ENCODE data around the gene IL26. TPM values are rescaled to one million over a fixed set of nuclear protein-coding genes. Genes with fewer than 3 reads are reported as not detected.

Gene IL26
- total and polyA plus RNA-seq, 4 donors: not detected

DNA sequence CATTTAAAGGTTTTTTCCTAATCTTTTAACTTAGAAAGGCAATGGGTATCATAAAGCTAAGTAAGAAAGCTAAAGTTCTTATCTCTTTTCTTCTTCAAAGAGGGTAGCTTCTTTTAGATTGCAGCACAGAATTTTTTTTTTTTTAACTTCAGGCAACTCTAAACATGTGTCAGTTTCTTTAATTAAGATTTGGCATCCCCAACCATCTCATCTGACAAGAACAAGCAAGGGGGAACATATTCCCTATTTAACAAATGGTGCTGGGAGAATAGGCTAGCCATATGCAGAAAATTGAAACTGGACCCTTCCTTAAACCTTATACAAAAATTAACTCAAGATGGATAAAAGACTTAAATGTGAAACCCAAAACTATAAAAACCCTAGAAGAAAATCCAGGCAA lies 51.8 kb downstream of the IL26 start:
- Histone ChIP-seq H3K27me3 (ENCODE audit: control insufficient read depth in 3 of 3, insufficient read depth in 3 of 3, low read length in 2 of 3) (no peaks in the 10 kb centered on the region), H3K4me3 (no peak overlapping the region), H3K36me3 (ENCODE audit: control insufficient read depth in 4 of 4, insufficient read depth in 4 of 4, low read length in 4 of 4) (no peaks in the 10 kb centered on the region), H3K27ac (ENCODE audit: low read depth in 1 of 2, low read length in 1 of 2) (no peak overlapping the region), H3K9me3 (ENCODE audit: control insufficient read depth in 4 of 4, insufficient read depth in 3 of 4, low read length in 3 of 4) (no peaks in the 10 kb centered on the region), H3K9ac (ENCODE audit: insufficient read depth in 1 of 2, low read length in 2 of 2) (no peak overlapping the region), H3K4me1 (ENCODE audit: control insufficient read depth in 5 of 5, insufficient read depth in 5 of 5, low read length in 5 of 5) (no peaks in the 10 kb centered on the region)
- DNase-seq (no peak), ATAC-seq (ENCODE audit: insufficient read depth, low FRiP score) (no peak)
- TF ChIP-seq, protein P1, sequence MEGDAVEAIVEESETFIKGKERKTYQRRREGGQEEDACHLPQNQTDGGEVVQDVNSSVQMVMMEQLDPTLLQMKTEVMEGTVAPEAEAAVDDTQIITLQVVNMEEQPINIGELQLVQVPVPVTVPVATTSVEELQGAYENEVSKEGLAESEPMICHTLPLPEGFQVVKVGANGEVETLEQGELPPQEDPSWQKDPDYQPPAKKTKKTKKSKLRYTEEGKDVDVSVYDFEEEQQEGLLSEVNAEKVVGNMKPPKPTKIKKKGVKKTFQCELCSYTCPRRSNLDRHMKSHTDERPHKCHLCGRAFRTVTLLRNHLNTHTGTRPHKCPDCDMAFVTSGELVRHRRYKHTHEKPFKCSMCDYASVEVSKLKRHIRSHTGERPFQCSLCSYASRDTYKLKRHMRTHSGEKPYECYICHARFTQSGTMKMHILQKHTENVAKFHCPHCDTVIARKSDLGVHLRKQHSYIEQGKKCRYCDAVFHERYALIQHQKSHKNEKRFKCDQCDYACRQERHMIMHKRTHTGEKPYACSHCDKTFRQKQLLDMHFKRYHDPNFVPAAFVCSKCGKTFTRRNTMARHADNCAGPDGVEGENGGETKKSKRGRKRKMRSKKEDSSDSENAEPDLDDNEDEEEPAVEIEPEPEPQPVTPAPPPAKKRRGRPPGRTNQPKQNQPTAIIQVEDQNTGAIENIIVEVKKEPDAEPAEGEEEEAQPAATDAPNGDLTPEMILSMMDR (IDR thresholded peaks at IDR 0.05; ENCODE audit: control extremely low read depth, extremely low read depth): no peak

DNA sequence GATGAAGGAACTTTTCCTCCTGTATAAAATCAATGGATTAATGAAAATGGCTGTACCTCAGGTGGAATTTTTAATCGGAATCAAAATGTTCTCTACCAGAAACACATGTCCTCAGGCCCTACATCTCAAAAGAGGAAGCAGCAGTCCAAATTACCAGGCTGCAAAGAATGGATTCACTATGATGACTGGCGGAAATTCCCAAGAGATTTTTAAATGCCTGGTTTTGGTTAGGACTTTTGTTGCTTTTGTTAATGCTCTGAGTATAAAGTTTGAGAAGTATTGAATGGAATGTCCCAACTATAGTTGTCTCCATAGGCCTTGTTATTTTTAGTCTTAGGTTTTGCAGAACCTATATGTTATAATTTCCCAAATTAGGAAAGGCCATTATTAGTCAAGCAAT lies 54.9 kb downstream of the IL26 start:
- H3K27ac ChIP-seq (ENCODE audit: low read depth in 1 of 2, low read length in 1 of 2): no peak overlapping the region
- H3K36me3 ChIP-seq (ENCODE audit: control insufficient read depth in 4 of 4, insufficient read depth in 4 of 4, low read length in 4 of 4): no peaks in the 10 kb centered on the region
- H3K27me3 ChIP-seq (ENCODE audit: control insufficient read depth in 3 of 3, insufficient read depth in 3 of 3, low read length in 2 of 3): no peaks in the 10 kb centered on the region
- ATAC-seq (ENCODE audit: insufficient read depth, low FRiP score) (no peak), DNase-seq (no peak)
- no peak overlapping the region for H3K9ac ChIP-seq (ENCODE audit: insufficient read depth in 1 of 2, low read length in 2 of 2)
- no peaks in the 10 kb centered on the region for H3K9me3 ChIP-seq (ENCODE audit: control insufficient read depth in 4 of 4, insufficient read depth in 3 of 4, low read length in 3 of 4)
- TF ChIP-seq, protein P1 (IDR thresholded peaks at IDR 0.05; ENCODE audit: control extremely low read depth, extremely low read depth): no peak
- no peak overlapping the region for H3K4me3 ChIP-seq
- no peaks in the 10 kb centered on the region for H3K4me1 ChIP-seq (ENCODE audit: control insufficient read depth in 5 of 5, insufficient read depth in 5 of 5, low read length in 5 of 5)
- 90 to 93% methylated on average over 2 of the region's 2 CpGs for WGBS, 2 donors

DNA sequence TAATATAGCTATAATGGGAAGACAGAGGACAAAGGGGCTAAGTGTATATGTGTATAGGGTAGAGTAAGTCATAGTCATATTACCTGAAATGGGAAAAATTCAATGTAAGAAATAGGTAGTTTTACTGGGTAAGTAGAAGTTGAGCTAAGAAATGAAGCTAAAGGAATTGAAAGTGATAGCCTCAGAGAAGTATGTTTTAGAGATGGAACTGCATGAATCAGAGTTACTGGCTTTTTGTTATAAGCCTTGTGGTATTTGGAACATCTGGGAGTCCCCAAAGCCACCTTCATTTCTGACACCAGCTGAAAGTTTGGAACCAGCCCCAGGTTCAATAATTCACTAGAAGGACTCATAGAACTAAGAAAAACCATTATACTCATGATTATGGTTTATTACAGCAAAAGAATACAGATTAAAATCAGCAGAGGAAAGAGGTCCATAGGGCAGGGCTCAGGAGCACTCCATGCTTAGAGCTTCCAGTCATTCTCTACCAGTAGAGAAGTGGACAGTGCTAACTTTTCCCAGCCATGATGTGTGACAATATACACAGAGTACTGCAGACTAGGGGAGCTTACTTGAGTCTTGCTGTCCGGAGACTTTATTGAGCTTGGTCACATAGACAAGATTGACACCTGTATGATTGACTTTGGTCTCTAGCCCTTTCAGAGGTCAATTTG lies 56.3 kb downstream of the IL26 start:
- no peaks in the 10 kb centered on the region for H3K27me3 ChIP-seq (ENCODE audit: control insufficient read depth in 3 of 3, insufficient read depth in 3 of 3, low read length in 2 of 3)
- no peak overlapping the region for H3K9ac ChIP-seq (ENCODE audit: insufficient read depth in 1 of 2, low read length in 2 of 2)
- 90 to 92% methylated on average over 1 of the region's 1 CpG for WGBS, 2 donors
- H3K36me3 ChIP-seq (ENCODE audit: control insufficient read depth in 4 of 4, insufficient read depth in 4 of 4, low read length in 4 of 4): no peaks in the 10 kb centered on the region
- H3K4me1 ChIP-seq (ENCODE audit: control insufficient read depth in 5 of 5, insufficient read depth in 5 of 5, low read length in 5 of 5): no peaks in the 10 kb centered on the region
- no peaks in the 10 kb centered on the region for H3K9me3 ChIP-seq (ENCODE audit: control insufficient read depth in 4 of 4, insufficient read depth in 3 of 4, low read length in 3 of 4)
- DNase-seq (no peak), ATAC-seq (ENCODE audit: insufficient read depth, low FRiP score) (no peak)
- H3K4me3 ChIP-seq: no peak overlapping the region
- TF ChIP-seq, protein P1 (IDR thresholded peaks at IDR 0.05; ENCODE audit: control extremely low read depth, extremely low read depth): no peak
- H3K27ac ChIP-seq (ENCODE audit: low read depth in 1 of 2, low read length in 1 of 2): no peak overlapping the region

DNA sequence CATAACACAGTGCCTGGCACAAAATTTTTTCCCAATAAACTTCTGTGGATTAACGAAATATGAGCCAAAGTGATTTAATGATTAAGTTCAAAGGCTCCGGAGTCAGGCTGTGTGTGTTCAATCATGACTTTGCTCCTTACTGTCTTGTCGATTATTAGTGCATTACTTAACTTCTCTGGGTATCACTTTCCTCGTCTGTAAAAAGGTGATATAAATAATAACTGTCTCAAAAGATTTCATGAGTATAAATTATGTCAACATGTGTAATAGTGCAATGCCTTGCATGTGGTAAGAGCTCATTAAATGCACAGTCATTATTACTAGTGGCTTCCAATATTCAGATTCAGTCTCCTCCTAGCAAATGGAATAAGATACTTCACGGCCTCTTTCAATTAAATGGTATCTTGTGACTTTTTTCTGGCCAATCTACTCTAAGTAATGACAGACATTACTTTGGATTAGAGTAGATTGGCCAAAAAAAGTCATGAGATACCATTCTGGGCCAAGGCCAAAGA lies 59.2 kb downstream of the IL26 start:
- H3K9ac ChIP-seq (ENCODE audit: insufficient read depth in 1 of 2, low read length in 2 of 2): no peak overlapping the region
- TF ChIP-seq, protein P1 (IDR thresholded peaks at IDR 0.05; ENCODE audit: control extremely low read depth, extremely low read depth): no peak
- H3K9me3 ChIP-seq (ENCODE audit: control insufficient read depth in 4 of 4, insufficient read depth in 3 of 4, low read length in 3 of 4): no peaks in the 10 kb centered on the region
- no peak overlapping the region for H3K4me3 ChIP-seq
- no peaks in the 10 kb centered on the region for H3K36me3 ChIP-seq (ENCODE audit: control insufficient read depth in 4 of 4, insufficient read depth in 4 of 4, low read length in 4 of 4)
- H3K27me3 ChIP-seq (ENCODE audit: control insufficient read depth in 3 of 3, insufficient read depth in 3 of 3, low read length in 2 of 3): no peaks in the 10 kb centered on the region
- no peaks in the 10 kb centered on the region for H3K4me1 ChIP-seq (ENCODE audit: control insufficient read depth in 5 of 5, insufficient read depth in 5 of 5, low read length in 5 of 5)
- ATAC-seq (ENCODE audit: insufficient read depth, low FRiP score) (no peak), DNase-seq (no peak)
- H3K27ac ChIP-seq (ENCODE audit: low read depth in 1 of 2, low read length in 1 of 2): no peak overlapping the region
- 62 to 78% methylated on average over 5 of the region's 5 CpGs for WGBS, 2 donors

All from lung (tissue), 12 donors.